Keratinocyte (primary cell): ENCODE data around the gene SAXO1. TPM values are rescaled to one million over a fixed set of nuclear protein-coding genes. Genes with fewer than 3 reads are reported as not detected.

Experiments used
- DNase-seq: peaks from one replicate; pipeline ENCODE4 v3.0.0-alpha.2; 2011; ENCODE audit warnings: low read depth, missing footprints, low spot score
- FAIRE-seq: peaks from 2 replicates; lab custom pipeline; 2011; peaks lifted over from hg19 to GRCh38; lab: Jason Lieb, UNC
- H2AFZ ChIP-seq: 2 replicates; pipeline ENCODE4 v1.6.0; 2012; ENCODE audit warnings: low read length, control low read depth, inconsistent platforms; ENCODE audit not compliant: control insufficient read depth
- H3K27ac ChIP-seq: 2 replicates; pipeline ENCODE4 v1.5.1; 2011; ENCODE audit warnings: low read length; ENCODE audit not compliant: control insufficient read depth, insufficient read depth
- H3K27me3 ChIP-seq: 3 replicates; pipeline ENCODE4 v1.6.0; 2011; ENCODE audit warnings: low read length; ENCODE audit not compliant: control insufficient read depth, insufficient read depth; ENCODE audit errors: extremely low read depth
- H3K36me3 ChIP-seq, 2 experiments: 2 replicates in 1 of 2; 3 replicates in 1 of 2; pipeline ENCODE4 v1.5.1; 2011; ENCODE audit warnings: low read length in 2 of 2, mild to moderate bottlenecking in 1 of 2; ENCODE audit not compliant: control insufficient read depth in 2 of 2, insufficient read depth in 2 of 2; ENCODE audit errors: extremely low read depth in 1 of 2
- H3K4me1 ChIP-seq: 3 replicates; pipeline ENCODE4 v1.5.1; 2011; ENCODE audit warnings: low read length; ENCODE audit not compliant: control insufficient read depth, insufficient read depth; ENCODE audit errors: extremely low read depth
- H3K4me2 ChIP-seq: 3 replicates; pipeline ENCODE4 v1.6.0; 2011; ENCODE audit warnings: low read depth, low read length; ENCODE audit not compliant: control insufficient read depth, insufficient read depth; ENCODE audit errors: extremely low read depth
- H3K4me3 ChIP-seq, 3 experiments: fragments of 200-600 bp in 1 of 3; sonication (generic) in 1 of 3; 2 replicates in 2 of 3; 3 replicates in 1 of 3; pipeline ENCODE4 v1.5.1; 2011 to 2016; ENCODE audit warnings: low read length in 3 of 3, mild to moderate bottlenecking in 3 of 3, control low read depth in 2 of 3, inconsistent platforms in 1 of 3, low read depth in 1 of 3, mixed read lengths in 1 of 3, mixed run types in 1 of 3, moderate library complexity in 1 of 3; ENCODE audit not compliant: control insufficient read depth in 2 of 3, insufficient read depth in 2 of 3; ENCODE audit errors: extremely low read depth in 1 of 3
- H3K79me2 ChIP-seq: 2 replicates; pipeline ENCODE4 v1.6.0; 2012; ENCODE audit warnings: low read length; ENCODE audit not compliant: control insufficient read depth, insufficient read depth
- H3K9ac ChIP-seq: 3 replicates; pipeline ENCODE4 v1.6.0; 2011; ENCODE audit warnings: low read length; ENCODE audit not compliant: control insufficient read depth, insufficient read depth; ENCODE audit errors: extremely low read depth
- H3K9me1 ChIP-seq: 3 replicates; pipeline ENCODE4 v1.6.0; 2011; ENCODE audit warnings: low read length; ENCODE audit not compliant: control insufficient read depth, insufficient read depth; ENCODE audit errors: extremely low read depth
- H3K9me3 ChIP-seq: 2 replicates; pipeline ENCODE4 v1.5.1; 2012; ENCODE audit warnings: low read depth, low read length; ENCODE audit not compliant: control insufficient read depth
- H4K20me1 ChIP-seq: 3 replicates; pipeline ENCODE4 v1.6.0; 2011; ENCODE audit warnings: low read length; ENCODE audit not compliant: control insufficient read depth, insufficient read depth; ENCODE audit errors: extremely low read depth
- EZH2 ChIP-seq: IDR thresholded peaks from one replicate; pipeline ENCODE4 v1.6.1; 2012; ENCODE audit warnings: inconsistent platforms, mild to moderate bottlenecking, low read length, moderate library complexity
- dilution Hi-C: fragments of 300-500 bp; cut with MboI; formaldehyde crosslinking; loops from one replicate; pipeline ENCODE4 v1.7.0; 2020; ENCODE audit warnings: low sequenced_read_pairs; ENCODE audit not compliant: extremely low pct_ligation_motif_present
- polyA plus RNA-seq, 5 experiments: library from polyadenylated mRNA; depleted of rRNA in 3 of 5; stranded (reverse) in 3 of 5; stranded (forward) in 1 of 5; unstranded in 1 of 5; fragments of >200 nt; gene quantifications; 1 replicate in 1 of 5; 2 replicates in 3 of 5; 3 replicates in 1 of 5; pipeline versions ENCODE4 v1.2.1 to v1.2.3, GENCODE V29; 2011 to 2012; ENCODE audit warnings: missing spikeins in 2 of 5, low read depth in 1 of 5, low replicate concordance in 1 of 5
- TF ChIP-seq, protein P1 (sequence below), 3 experiments: IDR thresholded peaks in 1 of 3; conservative IDR thresholded peaks in 1 of 3; optimal IDR thresholded peaks in 1 of 3; 2 replicates in 2 of 3; 3 replicates in 1 of 3; pipeline versions ENCODE3 to v1.5.1; 2011; ENCODE audit warnings: low read length in 3 of 3, mild to moderate bottlenecking in 3 of 3, moderate library complexity in 2 of 3, control low read depth in 1 of 3, inconsistent platforms in 1 of 3; ENCODE audit not compliant: insufficient read depth in 2 of 3; ENCODE audit errors: extremely low read depth in 1 of 3

Gene SAXO1
- polyA plus RNA-seq, 1 donor (not counting 4 experiments of a cell fraction or from before 2014, with no cell fraction given), result not detected

DNA sequence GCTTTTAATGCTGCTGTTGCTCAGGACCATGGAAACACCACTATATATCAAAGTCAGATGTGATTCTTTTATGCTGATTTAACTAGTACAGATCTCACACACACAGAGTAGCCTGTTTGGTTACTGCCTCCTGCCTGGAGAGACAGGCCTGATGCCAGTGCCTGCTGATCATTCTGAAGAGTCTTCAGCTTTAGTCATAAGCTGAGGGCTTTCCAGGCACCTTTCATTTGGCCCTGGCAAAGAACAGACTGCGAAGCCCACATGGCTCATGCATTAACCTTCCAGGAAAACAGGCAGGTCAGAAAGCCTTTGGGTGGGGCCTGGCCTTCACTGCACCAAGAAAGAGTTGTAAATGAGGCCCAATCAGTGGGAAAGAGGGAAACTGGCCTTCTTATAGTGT lies 144.7 kb downstream of the SAXO1 start:
- peak; percentile 17 for FAIRE-seq

DNA sequence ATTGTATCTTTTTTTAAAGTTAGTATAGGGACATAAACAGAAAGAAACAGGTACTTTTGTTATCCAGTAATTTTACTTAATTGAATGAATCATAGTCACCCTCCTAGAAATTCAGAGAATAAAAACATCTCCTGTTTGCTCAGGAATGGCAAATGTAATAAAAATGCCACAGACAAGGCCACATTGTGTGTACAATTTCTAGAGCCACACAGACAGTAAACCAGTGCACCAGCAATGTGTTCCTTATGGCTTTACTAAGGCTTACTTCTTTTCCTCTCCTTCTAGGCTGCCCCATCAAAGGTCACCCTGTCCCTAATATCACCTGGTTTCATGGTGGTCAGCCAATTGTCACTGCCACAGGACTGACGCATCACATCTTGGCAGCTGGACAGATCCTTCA lies 145.5 kb downstream of the SAXO1 start:
- Histone ChIP-seq H2AFZ (no peak overlapping the region), H3K27me3 (no peaks in the 10 kb centered on the region)

More for the DNA sequence above, 144.7 kb downstream of the SAXO1 start:
- H3K36me3 ChIP-seq, result no peaks in the 10 kb centered on the region
- H3K27me3 ChIP-seq, result no peaks in the 10 kb centered on the region
- TF ChIP-seq, protein P1, sequence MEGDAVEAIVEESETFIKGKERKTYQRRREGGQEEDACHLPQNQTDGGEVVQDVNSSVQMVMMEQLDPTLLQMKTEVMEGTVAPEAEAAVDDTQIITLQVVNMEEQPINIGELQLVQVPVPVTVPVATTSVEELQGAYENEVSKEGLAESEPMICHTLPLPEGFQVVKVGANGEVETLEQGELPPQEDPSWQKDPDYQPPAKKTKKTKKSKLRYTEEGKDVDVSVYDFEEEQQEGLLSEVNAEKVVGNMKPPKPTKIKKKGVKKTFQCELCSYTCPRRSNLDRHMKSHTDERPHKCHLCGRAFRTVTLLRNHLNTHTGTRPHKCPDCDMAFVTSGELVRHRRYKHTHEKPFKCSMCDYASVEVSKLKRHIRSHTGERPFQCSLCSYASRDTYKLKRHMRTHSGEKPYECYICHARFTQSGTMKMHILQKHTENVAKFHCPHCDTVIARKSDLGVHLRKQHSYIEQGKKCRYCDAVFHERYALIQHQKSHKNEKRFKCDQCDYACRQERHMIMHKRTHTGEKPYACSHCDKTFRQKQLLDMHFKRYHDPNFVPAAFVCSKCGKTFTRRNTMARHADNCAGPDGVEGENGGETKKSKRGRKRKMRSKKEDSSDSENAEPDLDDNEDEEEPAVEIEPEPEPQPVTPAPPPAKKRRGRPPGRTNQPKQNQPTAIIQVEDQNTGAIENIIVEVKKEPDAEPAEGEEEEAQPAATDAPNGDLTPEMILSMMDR (optimal IDR thresholded peaks at IDR 0.05 in 1 of 3, IDR thresholded peaks at IDR 0.05 in 1 of 3, conservative IDR thresholded peaks at IDR 0.05 in 1 of 3; ENCODE audit: extremely low read depth in 1 of 3, insufficient read depth in 2 of 3, low read length in 3 of 3), result no peak
- TF ChIP-seq EZH2, result no peak
- no peak overlapping the region for H3K9ac ChIP-seq
- no peaks in the 10 kb centered on the region for H3K4me1 ChIP-seq
- no peaks in the 10 kb centered on the region for H3K79me2 ChIP-seq
- no peaks in the 10 kb centered on the region for H3K9me1 ChIP-seq
- no peak for DNase-seq
- H3K4me3 ChIP-seq, result no peak overlapping the region
- H3K27ac ChIP-seq, result no peak overlapping the region
- dilution Hi-C loops, result no loop called here
- no peaks in the 10 kb centered on the region for H4K20me1 ChIP-seq
- H2AFZ ChIP-seq, result no peak overlapping the region
- H3K4me2 ChIP-seq, result no peak overlapping the region
- no peaks in the 10 kb centered on the region for H3K9me3 ChIP-seq

More for the DNA sequence above, 145.5 kb downstream of the SAXO1 start:
- TF ChIP-seq, protein P1 (optimal IDR thresholded peaks at IDR 0.05 in 1 of 3, IDR thresholded peaks at IDR 0.05 in 1 of 3, conservative IDR thresholded peaks at IDR 0.05 in 1 of 3; ENCODE audit: extremely low read depth in 1 of 3, insufficient read depth in 2 of 3, low read length in 3 of 3), result no peak
- no peak for TF ChIP-seq EZH2
- Histone ChIP-seq H3K9me1 (no peaks in the 10 kb centered on the region), H3K9ac (no peak overlapping the region), H3K4me2 (no peak overlapping the region), H3K9me3 (no peaks in the 10 kb centered on the region), H3K79me2 (no peaks in the 10 kb centered on the region), H3K36me3 (no peaks in the 10 kb centered on the region), H3K4me1 (no peaks in the 10 kb centered on the region), H4K20me1 (no peaks in the 10 kb centered on the region), H3K27ac (no peak overlapping the region), H3K4me3 (no peak overlapping the region)
- no peak for FAIRE-seq
- no peak for DNase-seq
- dilution Hi-C loops, result no loop called here
